Activated effector memory CD4-positive, alpha-beta T cell treated with anti-CD3 and anti-CD28 coated beads, Interleukin-2, amount 50 U/mL, for 16 hours (primary cell): Measurements from ENCODE around the gene NDUFB3.

ENCODE experiments used
- DNase-seq: peaks from one replicate; pipeline ENCODE4 v3.0.0-alpha.2; 2020

The NDUFB3 gene

GRCh38 chr2:201130524-201131186 lies 58.9 kb downstream of the NDUFB3 start:
- DNase-seq = peak; percentile 74

- no peak for DNase-seq
These were observed 60.7 kb downstream of the NDUFB3 start for GRCh38 chr2:201132518-201132917.
